HL-60 (cell line): ENCODE results near the gene SLC25A1.

Experiments used
- DNase-seq, 2 experiments: peaks; one replicate each; pipeline ENCODE4 v3.0.0-alpha.2; 2010 to 2020; ENCODE audit warnings: low read depth in 1 of 2, low spot score in 1 of 2
- H3K27ac ChIP-seq: fragments of 250-450 bp; sonication (Bioruptor Pico); replicated peaks from 2 replicates; pipeline ENCODE4 v1.5.1; 2020; ENCODE audit warnings: mild to moderate bottlenecking, moderate library complexity
- H3K27me3 ChIP-seq: fragments of 250-450 bp; sonication (Bioruptor Pico); 2 replicates; pipeline ENCODE4 v1.5.1; 2021; ENCODE audit warnings: mild to moderate bottlenecking, moderate library complexity; ENCODE audit not compliant: insufficient read depth, poor library complexity, severe bottlenecking
- H3K4me3 ChIP-seq: replicated peaks from 2 replicates; pipeline ENCODE4 v1.5.1; 2011; ENCODE audit warnings: mild to moderate bottlenecking, control low read depth, low read length; ENCODE audit not compliant: insufficient read depth
- CTCF ChIP-seq: IDR thresholded peaks from one replicate; pipeline ENCODE4 v1.5.1; 2011; ENCODE audit warnings: low read length, control low read depth, inconsistent platforms; ENCODE audit not compliant: insufficient read depth
- GABPA ChIP-seq: IDR thresholded peaks from 2 replicates; pipeline ENCODE4 v1.6.1; 2012; ENCODE audit warnings: low read depth
- POLR2AphosphoS5 ChIP-seq: IDR thresholded peaks from 2 replicates; pipeline ENCODE4 v1.6.1; 2012; ENCODE audit warnings: low read depth
- REST ChIP-seq: IDR thresholded peaks from 2 replicates; pipeline ENCODE4 v1.6.1; 2012; ENCODE audit warnings: low read depth; ENCODE audit not compliant: insufficient replicate concordance
- SPI1 ChIP-seq: IDR thresholded peaks from 2 replicates; pipeline ENCODE4 v1.6.1; 2012; ENCODE audit warnings: low read depth, mild to moderate bottlenecking, borderline replicate concordance

Gene SLC25A1

GRCh38 chr22:19201130-19201868 lies 22.8 kb upstream of the SLC25A1 start:
- no peaks in the 10 kb centered on the region for H3K27me3 ChIP-seq
- H3K4me3 ChIP-seq = no peak overlapping the region
- TF ChIP-seq POLR2AphosphoS5 = no peak
- TF ChIP-seq GABPA = no peak
- TF ChIP-seq SPI1 = no peak
- no peak for TF ChIP-seq REST
- TF ChIP-seq CTCF = no peak
- peak overlapping the region; percentile 55; the same call in 1 of the 2 replicates for H3K27ac ChIP-seq
- no peak for DNase-seq

- Histone ChIP-seq H3K4me3 (no peak overlapping the region), H3K27me3 (no peaks in the 10 kb centered on the region), H3K27ac (no peak overlapping the region)
- TF ChIP-seq SPI1 (no peak), CTCF (no peak), GABPA (no peak), POLR2AphosphoS5 (no peak), REST (no peak)
- DNase-seq = no peak
Observed at GRCh38 chr22:19199479-19199878, 20.9 kb upstream of the SLC25A1 start.

- Histone ChIP-seq H3K27ac (no peak overlapping the region), H3K4me3 (no peak overlapping the region), H3K27me3 (no peaks in the 10 kb centered on the region)
- TF ChIP-seq GABPA (no peak), POLR2AphosphoS5 (no peak), SPI1 (no peak), REST (no peak), CTCF (no peak)
- no peak for DNase-seq
Observed at GRCh38 chr22:19197997-19198865, 19.7 kb upstream of the SLC25A1 start.
